GM12878 (cell line): ENCODE results near the gene NELL1. TPM values are rescaled to one million over a fixed set of nuclear protein-coding genes. Genes with fewer than 3 reads are reported as not detected.

ENCODE experiments used
- ATAC-seq: fragments of 200-7000 bp; cut with Tn5 transposase; 3 replicates; pipeline ENCODE4 v1.9.1; 2020; ENCODE audit warnings: mild to moderate bottlenecking, moderate library complexity
- BruUV-seq: library from RNA; stranded (reverse); fragments of 400-500 nt; replicated peaks from 2 replicates; lab custom pipeline; 2021; lab: Mats Ljungman, UMichigan
- CTCF ChIA-PET: fragments of 300-600 bp; sonication (Branson Sonifier 250); formaldehyde crosslinking; extraction: SDS; loops from one replicate; lab custom pipeline; 2021; ENCODE audit warnings: inconsistent platforms; lab: Yijun Ruan, JAX
- POLR2A ChIA-PET: fragments of 350-600 bp; formaldehyde crosslinking; extraction: SDS; loops from one replicate; lab custom pipeline; 2021; ENCODE audit warnings: inconsistent platforms; lab: Charles Lee
- RAD21 ChIA-PET: fragments of 300-600 bp; sonication (Branson Sonifier 250); formaldehyde crosslinking; loops from one replicate; lab custom pipeline; 2023; ENCODE audit warnings: antibody characterized with exemption; ENCODE audit not compliant: unreplicated experiment; lab: Charles Lee
- SMC1A ChIA-PET: fragments of 300-600 bp; sonication (Branson Sonifier 250); formaldehyde crosslinking; loops from one replicate; lab custom pipeline; 2023; ENCODE audit not compliant: unreplicated experiment, uncharacterized antibody; lab: Charles Lee
- DNase-seq: peaks from one replicate; pipeline ENCODE4 v3.0.0-alpha.2; 2011; ENCODE audit warnings: low read depth, low spot score
- FAIRE-seq: peaks from 3 replicates; lab custom pipeline; 2011; peaks lifted over from hg19 to GRCh38; lab: Jason Lieb, UNC
- H2AFZ ChIP-seq: 2 replicates; pipeline ENCODE4 v1.6.0; 2011; ENCODE audit warnings: low read depth, low read length, control low read depth; ENCODE audit not compliant: control insufficient read depth
- H3K27ac ChIP-seq: 2 replicates; pipeline ENCODE4 v1.5.1; 2011; ENCODE audit warnings: control low read depth; ENCODE audit not compliant: control insufficient read depth, insufficient read depth
- H3K27me3 ChIP-seq, 2 experiments: replicated peaks in 1 of 2; 2 replicates each; pipeline versions ENCODE4 v1.6.0 to v1.6.1; 2011; ENCODE audit warnings: low read length in 1 of 2; ENCODE audit not compliant: control insufficient read depth in 2 of 2, insufficient read depth in 2 of 2
- H3K36me3 ChIP-seq, 2 experiments: 2 replicates each; pipeline ENCODE4 v1.5.1; 2011; ENCODE audit warnings: low read length in 1 of 2; ENCODE audit not compliant: control insufficient read depth in 2 of 2, insufficient read depth in 2 of 2
- H3K4me1 ChIP-seq: 2 replicates; pipeline ENCODE4 v1.6.1; 2011; ENCODE audit warnings: mild to moderate bottlenecking, low read length, moderate library complexity, mixed read lengths; ENCODE audit not compliant: control insufficient read depth, insufficient read depth
- H3K4me2 ChIP-seq: 2 replicates; pipeline ENCODE4 v1.6.0; 2011; ENCODE audit warnings: control low read depth; ENCODE audit not compliant: control insufficient read depth, insufficient read depth
- H3K4me3 ChIP-seq: fragments of 200-600 bp; sonication (generic); 2 replicates; pipeline ENCODE4 v1.5.1; 2016
- H3K79me2 ChIP-seq: 2 replicates; pipeline ENCODE4 v1.6.0; 2011; ENCODE audit warnings: low read length; ENCODE audit not compliant: control insufficient read depth, insufficient read depth
- H3K9ac ChIP-seq: 2 replicates; pipeline ENCODE4 v1.8.0; 2011; ENCODE audit warnings: low read length, control low read depth, mixed read lengths; ENCODE audit not compliant: control insufficient read depth, insufficient read depth
- H3K9me3 ChIP-seq: replicated peaks from 3 replicates; pipeline ENCODE4 v1.5.1; 2011; ENCODE audit warnings: mild to moderate bottlenecking, low read length; ENCODE audit not compliant: control insufficient read depth, insufficient read depth
- H4K20me1 ChIP-seq: 2 replicates; pipeline ENCODE4 v1.6.0; 2011; ENCODE audit not compliant: control insufficient read depth, insufficient read depth
- BACH1 ChIP-seq: fragments of 450-650 bp; IDR thresholded peaks from 2 replicates; pipeline ENCODE4 v1.6.1; 2017; ENCODE audit warnings: mild to moderate bottlenecking, borderline replicate concordance
- DPF2 ChIP-seq: fragments of 450-650 bp; IDR thresholded peaks from 2 replicates; pipeline ENCODE4 v1.6.1; 2017; ENCODE audit warnings: mild to moderate bottlenecking
- HDGF ChIP-seq: fragments of 450-650 bp; IDR thresholded peaks from 2 replicates; pipeline ENCODE4 v1.6.1; 2016; ENCODE audit warnings: antibody characterized with exemption
- IKZF1 ChIP-seq: fragments of 450-650 bp; conservative IDR thresholded peaks from 2 replicates; pipeline ENCODE4 v1.6.1; 2017; ENCODE audit warnings: antibody characterized with exemption, mild to moderate bottlenecking
- MEF2B ChIP-seq: fragments of 450-650 bp; IDR thresholded peaks from 2 replicates; pipeline ENCODE4 v1.6.1; 2018; ENCODE audit warnings: mild to moderate bottlenecking, moderate library complexity; ENCODE audit not compliant: partially characterized antibody, poor library complexity, severe bottlenecking
- MTA3 ChIP-seq: IDR thresholded peaks from 2 replicates; pipeline ENCODE4 v1.6.1; 2012; ENCODE audit warnings: low read length, inconsistent platforms, borderline replicate concordance
- RELA ChIP-seq: fragments of 450-650 bp; IDR thresholded peaks from 2 replicates; pipeline ENCODE4 v1.8.0; 2014; ENCODE audit warnings: borderline replicate concordance; ENCODE audit not compliant: partially characterized antibody
- SIX5 ChIP-seq: IDR thresholded peaks from 2 replicates; pipeline ENCODE4 v1.6.1; 2011; ENCODE audit warnings: mild to moderate bottlenecking, low read depth, low read length, moderate library complexity; ENCODE audit not compliant: severe bottlenecking
- WRNIP1 ChIP-seq: IDR thresholded peaks from 2 replicates; pipeline ENCODE4 v1.6.1; 2011; ENCODE audit warnings: low read depth, low read length, improper control_type of control experiment, borderline replicate concordance
- YY1 ChIP-seq: IDR thresholded peaks from 2 replicates; pipeline ENCODE4 v1.6.1; 2011; ENCODE audit warnings: low read depth, mild to moderate bottlenecking, low read length
- WGBS: methylation state at CpG from one replicate; pipeline ENCODE4 v1.1.6; 2016; ENCODE audit warnings: low lambda C conversion rate; ENCODE audit not compliant: insufficient replicate concordance, insufficient coverage; ENCODE audit errors: missing lambda C conversion rate; 5-methylcytosine and 5-hydroxymethylcytosine counted together
- in situ Hi-C: fragments of 300-500 bp; cut with MboI; formaldehyde crosslinking; loops from 9 replicates; pipeline ENCODE4 v1.14.3; 2018; ENCODE audit warnings: mixed read lengths
- intact Hi-C: fragments of 100-400 bp; cut with micrococcal nuclease; formaldehyde crosslinking; loops from one replicate; pipeline ENCODE4 v1.14.2; 2022; ENCODE audit not compliant: unreplicated experiment
- polyA plus RNA-seq, 11 experiments: library from polyadenylated mRNA; depleted of rRNA in 4 of 11; unstranded in 6 of 11; stranded (reverse) in 5 of 11; fragments of >200 nt; fragmentation: Nextera tagmentation in 4 of 11; fragmentation: Illumina TruSeq in 1 of 11; extraction: Ambion mirVana in 4 of 11; extraction: Trizol in 1 of 11; gene quantifications; 1 replicate in 1 of 11; 2 replicates in 10 of 11; pipeline versions ENCODE4 v1.2.1 to v1.2.3, GENCODE V29; 2011 to 2016; ENCODE audit warnings: inconsistent platforms in 2 of 11, missing spikeins in 2 of 11, low read depth in 1 of 11
- total RNA-seq, 4 experiments: library from RNA; depleted of rRNA in 3 of 4; stranded (reverse); fragments of >200 nt in 3 of 4; fragmentation: Illumina TruSeq in 1 of 4; extraction: Trizol in 1 of 4; gene quantifications; 2 replicates each; pipeline versions ENCODE4 v1.2.1 to v1.2.3, GENCODE V29; 2013 to 2021
- TF ChIP-seq, protein P1 (sequence below): fragments of 450-650 bp; IDR thresholded peaks from 2 replicates; pipeline ENCODE4 v1.6.1; 2017; ENCODE audit warnings: mild to moderate bottlenecking, moderate library complexity
- TF ChIP-seq, protein P2 (sequence below): IDR thresholded peaks from 2 replicates; pipeline ENCODE4 v1.6.1; 2012; ENCODE audit warnings: low read depth, low read length, improper control_type of control experiment
- TF ChIP-seq, protein P3 (sequence below): fragments of 450-650 bp; formaldehyde crosslinking; IDR thresholded peaks from 2 replicates; pipeline ENCODE4 v1.5.0; 2022; ENCODE audit warnings: mild to moderate bottlenecking, missing genetic modification characterization

NELL1 gene
- total and polyA plus RNA-seq, 10 of the 15 experiments (the other 5 are each of a cell fraction or from before 2014, with no cell fraction given), result 0.02 to 0.12 TPM; not detected in 8

DNA sequence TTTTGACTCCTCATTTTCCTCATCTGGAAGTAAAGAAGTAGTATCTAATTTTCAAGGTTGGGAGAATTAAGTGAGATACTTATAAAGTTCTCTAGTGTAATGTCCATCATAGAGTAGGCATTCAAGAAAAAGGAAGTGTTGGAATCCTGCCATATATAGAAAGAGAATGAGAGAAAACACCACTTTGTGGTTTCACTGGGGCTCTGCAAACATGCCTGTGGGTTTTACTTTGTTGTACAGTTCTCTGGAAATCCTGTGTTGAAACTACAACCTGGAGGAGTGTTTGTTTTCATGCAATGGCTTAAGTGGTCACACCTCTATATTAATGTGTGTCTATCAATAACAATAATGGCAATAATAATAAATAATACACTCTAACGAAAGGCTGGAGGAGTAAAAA lies 741.7 kb downstream of the NELL1 start (continued):
- no peak for TF ChIP-seq HDGF
- no peak for TF ChIP-seq RELA
- no peak for TF ChIP-seq MTA3

GRCh38 chr11:21411597-21411996 lies 742.2 kb downstream of the NELL1 start:
- no peak overlapping the region for H3K4me3 ChIP-seq
- no peaks in the 10 kb centered on the region for H3K9me3 ChIP-seq
- FAIRE-seq, result no peak
- no peak overlapping the region for H3K9ac ChIP-seq
- BruUV-seq, result no TSS peak
- RAD21 ChIA-PET, result no interaction called here
- no peaks in the 10 kb centered on the region for H3K36me3 ChIP-seq
- no peaks in the 10 kb centered on the region for H4K20me1 ChIP-seq
- intact Hi-C loops, result no loop called here
- H3K4me2 ChIP-seq, result no peak overlapping the region
- no peak overlapping the region for H3K27ac ChIP-seq
- CTCF ChIA-PET, result no interaction called here
- H3K79me2 ChIP-seq, result no peaks in the 10 kb centered on the region
- ATAC-seq, result no peak
- H3K27me3 ChIP-seq, result no peaks in the 10 kb centered on the region
- in situ Hi-C loops, result no loop called here
- no peaks in the 10 kb centered on the region for H3K4me1 ChIP-seq
- POLR2A ChIA-PET, result no interaction called here
- whole genome bisulfite sequencing, result 0% methylated on average over 1 of the region's 1 CpG
- SMC1A ChIA-PET, result no interaction called here
- DNase-seq, result no peak
- no peak overlapping the region for H2AFZ ChIP-seq
- TF ChIP-seq WRNIP1 (no peak), MEF2B (no peak), SIX5 (no peak), YY1 (no peak), BACH1 (no peak), DPF2 (no peak), IKZF1 (no peak)
- TF ChIP-seq, protein P1, sequence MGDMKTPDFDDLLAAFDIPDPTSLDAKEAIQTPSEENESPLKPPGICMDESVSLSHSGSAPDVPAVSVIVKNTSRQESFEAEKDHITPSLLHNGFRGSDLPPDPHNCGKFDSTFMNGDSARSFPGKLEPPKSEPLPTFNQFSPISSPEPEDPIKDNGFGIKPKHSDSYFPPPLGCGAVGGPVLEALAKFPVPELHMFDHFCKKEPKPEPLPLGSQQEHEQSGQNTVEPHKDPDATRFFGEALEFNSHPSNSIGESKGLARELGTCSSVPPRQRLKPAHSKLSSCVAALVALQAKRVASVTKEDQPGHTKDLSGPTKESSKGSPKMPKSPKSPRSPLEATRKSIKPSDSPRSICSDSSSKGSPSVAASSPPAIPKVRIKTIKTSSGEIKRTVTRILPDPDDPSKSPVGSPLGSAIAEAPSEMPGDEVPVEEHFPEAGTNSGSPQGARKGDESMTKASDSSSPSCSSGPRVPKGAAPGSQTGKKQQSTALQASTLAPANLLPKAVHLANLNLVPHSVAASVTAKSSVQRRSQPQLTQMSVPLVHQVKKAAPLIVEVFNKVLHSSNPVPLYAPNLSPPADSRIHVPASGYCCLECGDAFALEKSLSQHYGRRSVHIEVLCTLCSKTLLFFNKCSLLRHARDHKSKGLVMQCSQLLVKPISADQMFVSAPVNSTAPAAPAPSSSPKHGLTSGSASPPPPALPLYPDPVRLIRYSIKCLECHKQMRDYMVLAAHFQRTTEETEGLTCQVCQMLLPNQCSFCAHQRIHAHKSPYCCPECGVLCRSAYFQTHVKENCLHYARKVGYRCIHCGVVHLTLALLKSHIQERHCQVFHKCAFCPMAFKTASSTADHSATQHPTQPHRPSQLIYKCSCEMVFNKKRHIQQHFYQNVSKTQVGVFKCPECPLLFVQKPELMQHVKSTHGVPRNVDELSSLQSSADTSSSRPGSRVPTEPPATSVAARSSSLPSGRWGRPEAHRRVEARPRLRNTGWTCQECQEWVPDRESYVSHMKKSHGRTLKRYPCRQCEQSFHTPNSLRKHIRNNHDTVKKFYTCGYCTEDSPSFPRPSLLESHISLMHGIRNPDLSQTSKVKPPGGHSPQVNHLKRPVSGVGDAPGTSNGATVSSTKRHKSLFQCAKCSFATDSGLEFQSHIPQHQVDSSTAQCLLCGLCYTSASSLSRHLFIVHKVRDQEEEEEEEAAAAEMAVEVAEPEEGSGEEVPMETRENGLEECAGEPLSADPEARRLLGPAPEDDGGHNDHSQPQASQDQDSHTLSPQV, result no peak
- TF ChIP-seq, protein P2, sequence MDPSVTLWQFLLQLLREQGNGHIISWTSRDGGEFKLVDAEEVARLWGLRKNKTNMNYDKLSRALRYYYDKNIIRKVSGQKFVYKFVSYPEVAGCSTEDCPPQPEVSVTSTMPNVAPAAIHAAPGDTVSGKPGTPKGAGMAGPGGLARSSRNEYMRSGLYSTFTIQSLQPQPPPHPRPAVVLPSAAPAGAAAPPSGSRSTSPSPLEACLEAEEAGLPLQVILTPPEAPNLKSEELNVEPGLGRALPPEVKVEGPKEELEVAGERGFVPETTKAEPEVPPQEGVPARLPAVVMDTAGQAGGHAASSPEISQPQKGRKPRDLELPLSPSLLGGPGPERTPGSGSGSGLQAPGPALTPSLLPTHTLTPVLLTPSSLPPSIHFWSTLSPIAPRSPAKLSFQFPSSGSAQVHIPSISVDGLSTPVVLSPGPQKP, result no peak
- TF ChIP-seq, protein P3, sequence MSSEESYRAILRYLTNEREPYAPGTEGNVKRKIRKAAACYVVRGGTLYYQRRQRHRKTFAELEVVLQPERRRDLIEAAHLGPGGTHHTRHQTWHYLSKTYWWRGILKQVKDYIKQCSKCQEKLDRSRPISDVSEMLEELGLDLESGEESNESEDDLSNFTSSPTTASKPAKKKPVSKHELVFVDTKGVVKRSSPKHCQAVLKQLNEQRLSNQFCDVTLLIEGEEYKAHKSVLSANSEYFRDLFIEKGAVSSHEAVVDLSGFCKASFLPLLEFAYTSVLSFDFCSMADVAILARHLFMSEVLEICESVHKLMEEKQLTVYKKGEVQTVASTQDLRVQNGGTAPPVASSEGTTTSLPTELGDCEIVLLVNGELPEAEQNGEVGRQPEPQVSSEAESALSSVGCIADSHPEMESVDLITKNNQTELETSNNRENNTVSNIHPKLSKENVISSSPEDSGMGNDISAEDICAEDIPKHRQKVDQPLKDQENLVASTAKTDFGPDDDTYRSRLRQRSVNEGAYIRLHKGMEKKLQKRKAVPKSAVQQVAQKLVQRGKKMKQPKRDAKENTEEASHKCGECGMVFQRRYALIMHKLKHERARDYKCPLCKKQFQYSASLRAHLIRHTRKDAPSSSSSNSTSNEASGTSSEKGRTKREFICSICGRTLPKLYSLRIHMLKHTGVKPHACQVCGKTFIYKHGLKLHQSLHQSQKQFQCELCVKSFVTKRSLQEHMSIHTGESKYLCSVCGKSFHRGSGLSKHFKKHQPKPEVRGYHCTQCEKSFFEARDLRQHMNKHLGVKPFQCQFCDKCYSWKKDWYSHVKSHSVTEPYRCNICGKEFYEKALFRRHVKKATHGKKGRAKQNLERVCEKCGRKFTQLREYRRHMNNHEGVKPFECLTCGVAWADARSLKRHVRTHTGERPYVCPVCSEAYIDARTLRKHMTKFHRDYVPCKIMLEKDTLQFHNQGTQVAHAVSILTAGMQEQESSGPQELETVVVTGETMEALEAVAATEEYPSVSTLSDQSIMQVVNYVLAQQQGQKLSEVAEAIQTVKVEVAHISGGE (CRISPR knock-in tag), result no peak
